Non-pigmented ciliary epithelial cell (primary cell): ENCODE data around the gene NRBF2.
"Not testable (repeated sequence)": the region's sequence is repeated elsewhere in the genome, so short reads cannot be mapped to it uniquely, and the experiment has no call there.

Experiments
- DNase-seq: peaks from one replicate; pipeline ENCODE4 v3.0.0-alpha.2; 2010; ENCODE audit warnings: low read depth

The NRBF2 gene

DNA sequence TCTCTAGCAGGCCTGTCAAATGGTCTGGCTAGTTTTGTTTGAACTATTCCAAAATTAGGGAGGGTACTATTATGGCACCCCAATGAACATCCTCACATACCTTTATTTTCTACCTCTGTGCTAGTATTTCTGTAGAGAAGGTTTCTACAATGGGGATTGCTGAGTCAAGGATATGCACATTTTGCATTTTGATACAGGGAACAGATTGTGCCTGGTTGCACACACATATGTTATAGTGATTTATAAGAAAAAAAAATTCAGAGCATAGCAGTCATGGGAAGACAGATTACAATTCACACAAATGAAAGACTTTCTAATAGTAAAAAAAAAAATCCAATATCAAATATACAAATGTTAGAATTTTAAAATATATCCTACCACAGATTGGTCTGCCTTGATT is 14.1 kb upstream of the NRBF2 start:
- no peak for DNase-seq

DNA sequence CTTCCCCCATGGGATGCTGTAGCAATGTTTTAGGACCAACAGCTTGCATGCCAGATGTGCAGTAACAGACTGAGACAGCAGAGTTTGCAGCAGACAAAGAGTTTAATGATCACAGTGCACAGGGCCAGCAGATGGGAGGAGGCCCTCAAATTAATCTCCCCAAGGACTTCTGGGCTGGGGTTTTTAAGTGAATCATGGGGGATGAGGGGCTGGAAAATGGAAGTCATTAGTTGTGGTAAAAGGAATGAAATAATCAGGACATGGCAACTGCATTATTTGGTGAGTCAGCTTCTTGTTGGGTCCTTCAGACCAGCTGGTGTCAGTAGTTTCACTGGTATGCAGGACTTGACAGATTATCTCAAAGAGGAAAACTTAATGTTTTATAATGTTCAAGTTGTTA is 12.6 kb upstream of the NRBF2 start:
- DNase-seq, result peak; percentile 65

DNA sequence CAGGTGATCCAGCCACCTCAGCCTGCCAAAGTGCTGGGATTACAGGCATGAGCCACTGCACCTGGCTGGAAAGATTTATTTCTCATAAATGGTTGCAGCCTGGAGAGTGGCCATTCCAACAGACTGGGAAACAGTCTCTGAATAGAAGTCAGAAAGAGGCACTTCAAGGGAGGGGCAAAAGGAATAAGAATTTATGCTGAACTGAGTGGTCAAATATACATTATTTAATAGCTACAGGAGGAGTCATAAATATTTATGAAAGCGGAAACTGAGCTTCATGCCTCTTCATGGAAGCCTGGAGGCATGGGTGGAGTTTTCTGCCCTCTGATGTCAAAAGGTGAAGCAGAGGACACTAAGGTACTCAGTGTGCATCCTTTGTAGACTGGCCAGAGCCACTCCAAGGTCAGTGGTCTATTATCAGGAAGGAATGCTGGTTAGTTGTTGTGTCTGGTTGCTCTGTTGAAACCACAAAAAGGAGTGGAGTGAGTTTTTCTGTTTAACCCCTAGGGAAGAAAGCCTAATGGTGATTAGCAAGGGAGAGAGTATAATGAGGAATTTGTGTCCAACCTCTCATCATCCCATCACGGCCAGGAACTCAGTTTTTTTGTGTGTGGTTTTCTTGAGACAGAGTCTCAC is 9.3 kb upstream of the NRBF2 start:
- DNase-seq, result no peak

DNA sequence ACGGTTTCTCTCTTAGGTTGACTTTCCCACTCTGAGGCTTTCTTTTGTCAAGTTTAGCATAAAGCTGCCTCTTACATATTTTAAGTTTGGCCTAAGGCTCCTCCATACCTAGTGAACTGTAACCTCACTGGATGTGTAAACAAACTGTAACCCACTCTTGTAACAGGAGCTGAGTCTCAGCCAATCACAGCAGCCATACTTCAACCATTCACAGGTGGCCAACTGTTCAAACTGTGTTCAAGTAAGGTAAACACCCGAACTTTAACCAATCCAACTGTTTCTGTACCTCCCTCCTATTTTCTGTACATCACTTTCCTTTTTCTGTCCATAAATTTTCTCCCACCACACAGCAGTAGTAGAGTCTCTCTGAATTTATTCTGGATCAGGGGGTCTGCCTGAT is 7.7 kb upstream of the NRBF2 start:
- DNase-seq, result no peak

DNA sequence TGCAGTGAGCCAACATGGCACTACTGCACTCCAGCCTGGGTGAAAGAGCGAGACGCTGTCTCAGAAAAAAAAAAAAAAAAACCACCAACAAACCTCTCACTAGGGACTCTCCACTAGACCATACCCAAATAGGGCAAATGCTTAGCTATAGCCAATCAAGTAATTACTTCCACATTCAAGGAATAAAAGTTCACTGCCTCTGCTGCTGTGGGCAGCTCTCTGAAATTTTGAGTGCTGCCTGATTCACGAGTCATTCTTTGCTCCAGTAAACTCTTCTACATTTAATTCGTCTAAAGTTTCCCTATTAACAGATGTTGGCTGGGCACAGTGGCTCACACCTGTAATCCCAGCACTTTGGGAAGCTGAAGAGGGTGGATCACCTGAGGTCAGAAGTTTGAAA is 4.7 kb upstream of the NRBF2 start:
- DNase-seq, result no peak

DNA sequence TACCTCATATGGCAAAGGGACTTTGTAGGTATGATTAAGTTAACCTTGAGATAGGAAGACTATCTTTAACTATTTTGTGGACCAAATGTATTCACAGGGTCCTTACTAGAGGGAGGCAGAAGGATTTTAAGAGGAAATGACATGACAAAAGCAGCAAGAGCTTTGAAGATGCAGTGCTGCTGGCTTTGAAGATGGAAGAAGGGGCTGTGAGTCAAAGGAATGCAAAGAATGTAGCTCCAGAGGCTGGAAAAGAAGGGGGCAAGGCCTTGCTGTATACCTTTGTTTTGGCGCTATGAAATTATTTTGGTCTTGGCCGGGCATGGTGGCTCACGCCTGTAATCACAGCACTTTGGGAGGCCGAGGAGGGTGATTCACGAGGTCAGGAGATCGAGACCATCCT is 3.2 kb upstream of the NRBF2 start:
- DNase-seq, result no peak

DNA sequence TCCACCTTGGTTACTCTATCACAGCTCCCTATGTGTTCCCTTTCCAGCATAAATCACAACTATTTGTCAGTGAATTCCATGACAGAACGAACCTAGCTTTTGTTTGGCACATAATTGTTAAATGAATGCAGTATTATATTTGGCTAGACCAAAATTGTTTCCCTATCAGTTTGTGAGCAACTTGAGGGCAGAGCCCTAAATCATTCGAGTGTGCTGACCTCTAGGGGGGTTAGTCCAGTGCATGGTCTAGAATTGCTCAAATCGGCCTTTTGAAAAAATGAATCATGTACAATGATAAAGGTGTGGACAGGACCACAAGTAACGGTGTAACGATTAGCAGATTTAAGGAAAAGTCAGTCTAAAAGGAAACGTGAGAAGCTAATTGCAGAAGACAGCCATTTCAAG is 475 bp upstream of the NRBF2 start:
- DNase-seq, result no peak

DNA sequence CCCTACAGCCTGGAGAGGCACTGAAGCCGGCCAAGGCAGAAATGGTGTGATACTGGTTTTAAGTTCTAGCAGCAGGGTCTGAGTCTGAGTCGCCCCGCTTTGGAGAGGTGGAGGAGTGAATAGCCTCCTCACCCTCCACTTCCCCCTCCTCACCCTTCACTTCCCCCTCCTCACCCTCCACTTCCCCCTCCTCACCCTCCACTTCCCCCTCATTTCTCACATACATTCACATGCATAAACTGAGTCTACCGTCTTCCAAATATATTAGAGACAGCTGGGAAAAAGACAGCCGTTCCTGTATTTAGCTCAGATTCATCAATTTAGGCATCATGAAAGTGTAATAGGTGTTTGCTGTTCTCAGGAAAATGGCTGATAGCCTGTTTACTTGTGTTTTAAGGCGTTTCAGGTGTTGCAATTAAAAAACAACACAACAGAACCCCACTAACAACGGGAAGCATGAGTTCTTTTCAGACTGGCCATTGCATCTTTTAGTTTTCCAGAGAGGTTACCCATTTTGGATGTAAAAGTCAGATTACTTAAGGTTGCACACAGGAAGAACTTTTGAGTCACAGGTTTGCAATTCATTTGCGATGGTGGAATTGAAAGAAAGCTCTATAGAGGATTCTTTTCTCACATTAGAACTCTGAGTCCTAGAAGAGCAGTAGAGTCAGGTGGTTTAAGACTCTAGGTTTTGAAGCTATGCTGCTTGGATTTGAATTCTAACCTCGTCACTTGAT is 861 bp downstream of the NRBF2 start:
- DNase-seq, result no peak

DNA sequence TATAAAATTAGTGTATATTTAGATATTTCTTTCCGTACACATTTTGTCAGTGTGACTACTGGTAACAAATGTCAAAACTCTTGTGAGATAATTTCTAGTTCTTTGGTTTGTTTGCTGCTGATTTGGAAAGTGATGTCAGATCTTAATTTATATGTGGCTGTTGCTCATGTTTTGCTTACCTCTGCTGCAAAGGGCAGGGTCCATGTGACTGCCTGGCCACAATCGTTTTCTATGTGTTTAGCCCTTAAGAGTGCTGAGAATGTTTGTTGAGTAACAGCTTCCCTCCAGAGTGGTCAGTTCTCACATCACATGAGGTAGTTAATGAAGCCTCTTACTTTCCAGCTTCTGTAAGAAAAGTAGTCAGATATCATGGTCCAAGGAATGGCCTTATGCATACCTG is 4.2 kb downstream of the NRBF2 start:
- no peak for DNase-seq

DNA sequence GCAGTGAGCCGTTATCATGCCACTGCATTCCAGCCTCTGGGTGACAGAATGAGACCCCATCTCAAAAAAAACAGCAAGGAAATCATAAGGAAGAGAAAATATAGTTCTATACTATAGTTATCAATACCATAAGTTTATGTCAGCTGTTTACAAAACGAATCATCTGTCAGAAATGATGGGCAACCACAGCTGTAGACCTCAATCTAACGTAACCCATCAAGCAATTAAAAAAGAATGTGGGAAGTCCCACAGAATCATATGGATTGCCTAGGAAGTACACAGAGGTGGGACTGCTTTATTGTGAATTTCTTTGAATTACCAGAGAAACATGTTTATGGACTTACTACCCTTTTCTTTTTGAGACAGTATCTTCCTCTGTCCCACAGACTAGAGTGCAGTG is 6.9 kb downstream of the NRBF2 start:
- no peak for DNase-seq

DNA sequence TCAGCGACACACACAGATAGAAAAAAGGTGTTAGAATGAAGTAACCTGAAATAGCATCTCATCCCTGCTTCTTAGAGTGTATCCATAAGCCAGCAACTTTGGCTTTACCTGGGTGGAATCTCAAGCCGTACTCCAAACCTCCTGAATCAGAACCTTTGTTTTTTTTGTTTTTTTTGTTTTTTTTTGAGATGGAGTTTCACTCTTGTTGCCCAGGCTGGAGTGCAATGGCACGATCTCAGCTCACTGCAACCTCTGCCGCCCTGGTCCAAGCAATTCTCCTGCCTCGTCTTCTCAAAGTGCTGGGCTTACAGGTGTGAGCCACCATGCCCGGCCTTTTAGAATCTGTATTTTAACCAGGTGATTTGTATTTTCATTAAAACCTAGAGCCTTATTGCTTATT is 9.0 kb downstream of the NRBF2 start:
- no peak for DNase-seq

DNA sequence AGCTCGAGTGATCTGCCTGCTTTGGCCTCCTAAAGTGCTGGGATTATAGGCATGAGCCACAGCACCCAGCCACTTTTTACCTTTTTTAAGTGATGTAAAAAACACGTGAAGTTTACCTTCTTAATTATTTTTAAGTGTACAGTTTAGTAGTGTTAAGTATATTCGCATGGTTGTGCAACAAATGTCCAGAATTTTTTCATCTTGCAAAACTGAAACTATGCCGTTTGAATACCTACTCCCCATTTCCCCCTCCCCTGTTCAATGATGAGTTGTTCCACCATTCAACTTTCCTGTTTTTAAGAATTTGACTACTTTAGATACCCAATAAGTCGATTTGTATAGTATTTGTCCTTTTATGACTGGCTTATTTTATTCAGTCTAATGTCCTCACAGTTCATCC is 10.9 kb downstream of the NRBF2 start:
- DNase-seq, result no peak

DNA sequence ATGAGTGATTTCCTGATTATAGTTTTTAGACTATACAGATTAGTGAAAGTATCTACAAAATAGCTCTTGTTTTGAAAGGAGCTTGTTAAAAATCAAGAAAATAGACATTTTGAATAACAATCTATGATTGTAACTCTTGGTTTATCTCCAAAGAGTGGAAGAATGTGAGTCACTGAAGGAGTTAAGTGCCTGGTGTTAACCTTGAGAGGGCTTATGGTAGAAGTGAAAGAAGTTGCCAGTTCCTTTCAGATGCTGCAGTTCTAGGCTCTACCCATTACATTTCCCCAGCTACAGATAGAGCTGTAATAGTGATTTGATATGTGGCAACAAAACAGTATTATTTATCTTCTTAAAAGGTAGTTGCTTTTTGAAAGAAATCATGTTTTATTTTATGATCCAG is 12.7 kb downstream of the NRBF2 start:
- DNase-seq, result no peak

DNA sequence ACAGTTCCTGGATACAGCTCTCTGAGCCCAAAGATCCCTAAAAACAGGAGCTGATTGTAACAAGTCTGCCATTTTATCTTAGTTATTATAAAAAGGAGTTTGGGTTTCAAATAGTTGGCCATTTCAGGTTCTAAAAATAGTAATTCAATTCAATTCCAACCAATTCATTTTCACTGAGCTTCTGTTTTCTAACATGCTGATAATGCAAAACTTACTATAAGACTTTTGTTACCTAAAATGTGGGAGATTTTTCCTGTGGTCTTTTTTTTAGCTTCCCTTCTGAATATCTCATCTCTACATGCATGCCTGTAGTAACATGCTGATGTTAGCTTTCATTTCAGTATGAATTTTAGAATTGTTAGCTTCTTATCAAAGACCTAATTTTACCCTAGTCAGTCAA is 13.4 kb downstream of the NRBF2 start:
- no peak for DNase-seq

DNA sequence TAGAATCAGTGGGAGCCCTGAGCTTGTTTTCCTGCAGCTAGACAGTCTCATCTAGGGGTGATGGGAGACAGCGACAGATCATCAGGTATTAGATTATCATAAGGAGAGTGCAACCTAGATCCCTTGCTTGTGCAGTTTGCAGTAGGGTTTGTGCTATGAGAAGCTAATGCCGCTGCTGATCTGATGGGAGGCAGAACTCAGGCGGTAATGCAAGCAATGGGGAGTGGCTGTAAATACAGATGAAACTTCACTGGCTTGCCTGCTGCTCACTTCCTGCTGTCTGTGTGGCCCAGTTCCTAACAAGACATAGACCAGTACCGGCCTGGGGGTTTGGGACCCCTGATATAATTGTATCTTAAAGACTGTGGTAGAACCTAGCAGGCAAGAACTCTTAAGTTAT is 17.6 kb downstream of the NRBF2 start:
- DNase-seq, result no peak

DNA sequence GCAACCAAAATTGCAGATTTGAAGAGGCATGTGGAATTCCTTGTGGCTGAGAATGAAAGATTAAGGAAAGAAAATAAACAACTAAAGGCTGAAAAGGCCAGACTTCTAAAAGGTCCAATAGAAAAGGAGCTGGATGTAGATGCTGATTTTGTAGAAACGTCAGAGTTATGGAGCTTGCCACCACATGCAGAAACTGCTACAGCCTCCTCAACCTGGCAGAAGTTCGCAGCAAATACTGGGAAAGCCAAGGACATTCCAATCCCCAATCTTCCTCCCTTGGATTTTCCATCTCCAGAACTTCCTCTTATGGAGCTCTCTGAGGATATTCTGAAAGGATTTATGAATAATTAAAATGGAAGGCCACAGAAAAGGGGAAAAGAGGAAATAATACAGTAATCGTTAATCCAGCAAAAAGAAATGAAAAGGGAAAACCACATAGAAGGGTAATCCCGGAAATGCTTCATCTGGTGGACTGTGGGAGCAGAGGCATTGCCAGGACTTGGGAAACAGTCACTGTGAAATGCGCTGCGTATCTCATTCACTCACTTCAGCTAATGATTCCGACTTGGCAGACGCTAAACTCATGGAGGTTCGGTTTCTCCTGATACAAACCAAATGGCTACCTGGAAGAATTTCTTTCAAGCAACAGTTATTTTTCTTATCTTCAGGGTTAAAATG is 20.9 kb downstream of the NRBF2 start:
- not testable (repeated sequence) for DNase-seq

DNA sequence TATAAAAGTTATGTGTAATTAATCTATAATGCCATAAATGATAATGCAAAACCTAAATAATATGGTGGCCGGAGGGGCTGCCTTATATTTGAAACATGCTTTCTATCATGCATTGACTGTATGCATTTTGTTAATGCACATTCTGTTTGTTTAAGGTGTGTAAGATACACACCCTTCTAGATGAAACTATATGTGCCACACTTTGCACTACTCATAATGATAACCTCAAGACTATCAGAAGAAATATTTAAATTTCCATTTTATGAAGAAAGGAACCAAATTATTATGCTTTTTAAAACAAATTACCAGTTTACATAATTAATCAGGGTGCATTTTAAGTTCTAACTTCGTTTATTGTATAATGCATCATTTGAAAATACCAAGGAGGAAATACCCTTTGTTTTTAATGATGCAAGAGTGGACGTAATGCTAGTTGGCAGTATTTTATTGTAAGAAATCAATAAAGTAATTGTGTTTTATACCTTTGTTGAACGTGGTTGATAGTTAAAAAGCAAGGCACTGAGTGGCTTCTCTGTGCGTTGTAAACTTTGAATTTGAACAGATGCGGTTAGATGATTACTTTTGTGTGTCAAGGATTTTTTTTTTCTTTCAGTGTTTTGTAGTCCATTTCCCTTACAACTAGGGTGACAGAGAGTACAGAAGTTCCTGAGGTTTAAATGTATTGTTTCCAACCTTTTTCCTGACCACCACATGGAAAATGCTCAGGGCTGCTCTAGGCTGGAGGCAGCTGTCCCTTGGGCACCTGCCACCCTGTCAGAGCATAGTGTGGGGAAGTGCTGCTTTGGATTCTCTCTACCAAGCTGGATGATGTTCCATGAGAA is 21.6 kb downstream of the NRBF2 start:
- no peak for DNase-seq

DNA sequence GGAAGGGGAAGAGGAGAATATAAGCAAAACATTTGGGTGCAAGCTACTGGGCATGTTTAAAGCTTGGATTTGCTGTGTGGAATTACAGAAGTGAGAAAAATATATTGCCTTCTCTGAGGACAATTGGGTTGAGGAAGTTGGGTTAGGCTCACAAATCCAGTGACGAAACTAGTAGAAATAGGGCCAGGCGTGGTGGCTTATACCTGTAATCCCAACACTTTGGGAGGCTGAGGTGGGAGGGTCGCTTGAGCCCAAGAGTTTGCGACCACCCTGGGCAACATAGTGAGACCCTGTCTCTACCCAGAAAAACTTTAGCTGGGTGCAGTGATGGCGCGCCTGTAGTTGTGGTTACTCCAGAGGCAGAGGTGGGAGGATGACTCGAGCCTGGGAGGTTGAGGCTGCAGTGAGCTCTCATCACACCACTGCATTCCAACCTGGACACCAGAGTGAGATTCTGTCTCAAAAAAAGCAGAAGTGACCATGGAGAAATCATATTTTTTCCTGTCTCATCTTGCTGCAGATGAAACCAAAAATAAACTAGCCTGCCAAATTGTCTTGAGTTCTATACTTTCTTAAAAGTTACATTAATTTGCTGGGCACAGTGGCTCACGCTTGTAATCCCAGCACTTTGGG is 22.4 kb downstream of the NRBF2 start:
- DNase-seq, result no peak

DNA sequence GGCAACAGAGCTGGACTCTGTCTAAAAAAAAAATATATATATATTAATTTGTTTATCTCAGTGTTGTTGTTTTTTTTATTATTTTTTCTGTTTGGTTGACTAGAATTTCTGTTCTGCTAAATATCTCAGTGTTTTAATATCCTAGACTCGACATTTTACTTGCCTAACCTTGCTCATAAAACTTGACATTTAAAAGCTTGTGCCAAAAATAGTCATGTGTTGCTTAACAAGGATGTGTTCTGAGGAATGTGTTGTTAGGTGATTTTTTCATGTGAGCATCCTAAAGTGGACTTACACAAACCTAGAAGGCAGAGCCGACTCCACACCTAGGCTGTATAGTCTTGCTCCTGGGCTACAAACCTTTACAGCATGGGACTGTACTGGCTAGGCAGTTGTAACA is 23.1 kb downstream of the NRBF2 start:
- DNase-seq, result no peak

DNA sequence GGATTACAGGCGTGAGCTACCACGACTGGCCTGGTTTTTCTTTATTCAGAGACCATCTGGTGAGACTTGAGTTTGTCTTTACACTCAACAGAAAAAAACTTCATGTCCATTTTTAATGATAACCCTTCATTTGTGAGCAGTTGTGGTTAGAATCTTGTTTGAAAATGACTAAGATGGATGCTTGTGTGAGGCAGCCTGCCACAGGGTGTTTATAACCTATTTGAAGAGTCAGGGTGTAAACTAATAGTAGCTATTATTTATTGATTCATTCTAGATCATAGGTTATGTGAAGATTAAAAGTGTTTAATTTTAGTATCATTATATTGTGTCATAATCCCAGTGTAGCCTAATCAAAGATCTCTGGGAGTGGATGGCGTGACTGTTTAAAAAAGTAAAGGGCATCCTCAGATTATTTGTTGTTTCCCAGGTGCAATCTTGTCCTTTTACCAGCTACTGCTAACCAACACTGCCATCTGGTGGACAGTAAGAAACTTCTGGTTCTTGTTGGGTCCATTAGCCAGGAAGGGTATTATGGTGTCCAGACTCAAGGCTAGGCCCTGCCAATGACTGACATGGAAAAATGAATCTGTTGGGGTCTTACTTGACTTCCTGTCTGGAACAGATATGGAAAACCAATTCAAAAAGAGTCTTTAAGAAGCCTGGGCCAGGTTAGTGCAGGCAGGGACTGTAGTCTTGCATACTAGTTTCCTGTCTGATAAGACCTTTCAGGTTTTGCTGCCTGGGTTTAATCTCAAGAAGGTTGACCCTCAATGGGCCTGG is 24.9 kb downstream of the NRBF2 start:
- peak; percentile 78 for DNase-seq

DNA sequence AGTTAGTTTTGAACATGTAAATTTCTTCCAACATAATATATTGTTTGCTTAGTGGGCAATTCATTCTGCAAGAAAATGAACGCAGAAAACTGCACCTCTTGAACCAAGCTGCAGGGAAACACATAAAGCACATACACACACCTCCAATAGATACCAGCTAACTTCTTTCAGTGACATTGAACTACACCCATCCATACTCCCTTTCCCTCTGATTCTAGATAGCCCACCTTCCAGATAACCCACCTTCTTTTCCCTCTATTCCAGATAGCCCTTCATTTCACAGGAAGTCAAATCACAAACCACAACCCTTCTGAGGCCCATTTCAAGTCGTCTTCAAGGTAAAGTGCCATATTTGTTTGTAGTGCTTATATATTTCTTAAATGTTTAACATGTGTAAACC is 28.5 kb downstream of the NRBF2 start:
- DNase-seq, result no peak
